ENCODE data around the gene ORAI2. TPM values are rescaled to one million over a fixed set of nuclear protein-coding genes. Genes with fewer than 3 reads are reported as not detected.

Gene ORAI2
- total RNA-seq, 4 donors from 2014 or later: 4.4 to 18.6 (median 7.7) TPM

GRCh38 chr7:102412548-102412947 lies 20.8 kb upstream of the ORAI2 start:
- H3K27ac ChIP-seq: no peak overlapping the region
- no peak for DNase-seq (ENCODE audit: low spot score in 2 of 2)
- peaks cover 0 to 4% (median 0%) of the 10 kb centered on the region in 4 donors for H3K9me3 ChIP-seq
- no peak overlapping the region for H3K4me3 ChIP-seq
- H3K36me3 ChIP-seq: peaks cover 3 to 99% (median 8%) of the 10 kb centered on the region in 3 donors
- H3K4me1 ChIP-seq: peaks cover 0 to 9% (median 2%) of the 10 kb centered on the region in 4 donors
- WGBS, 2 donors: 59 to 74% methylated on average over 6 of the region's 6 CpGs
- no peak for TF ChIP-seq EP300 (IDR thresholded peaks at IDR 0.05)
- TF ChIP-seq CTCF (IDR thresholded peaks at IDR 0.05): peak in 2 of 5 experiments; percentile 23 to 28
- no peak for TF ChIP-seq POLR2A (IDR thresholded peaks at IDR 0.05)
- H3K27me3 ChIP-seq: no peaks in the 10 kb centered on the region

- H3K36me3 ChIP-seq: peaks cover 3 to 98% (median 8%) of the 10 kb centered on the region in 3 donors
- DNase-seq (ENCODE audit: low spot score in 2 of 2): no peak
- H3K4me3 ChIP-seq: no peak overlapping the region
- no peak overlapping the region for H3K27ac ChIP-seq
- H3K4me1 ChIP-seq: peaks cover 0 to 9% (median 2%) of the 10 kb centered on the region in 4 donors
- peaks cover 0 to 4% (median 0%) of the 10 kb centered on the region in 4 donors for H3K9me3 ChIP-seq
- no peaks in the 10 kb centered on the region for H3K27me3 ChIP-seq
- 77 to 84% methylated on average over 5 of the region's 5 CpGs for WGBS, 2 donors
- TF ChIP-seq EP300 (IDR thresholded peaks at IDR 0.05): no peak
- no peak for TF ChIP-seq POLR2A (IDR thresholded peaks at IDR 0.05)
- no peak for TF ChIP-seq CTCF (IDR thresholded peaks at IDR 0.05)
Observed at GRCh38 chr7:102413091-102413490, 20.3 kb upstream of the ORAI2 start.

GRCh38 chr7:102413611-102414010 lies 19.8 kb upstream of the ORAI2 start:
- H3K4me1 ChIP-seq: peaks cover 0 to 9% (median 2%) of the 10 kb centered on the region in 4 donors
- WGBS, 2 donors: 93 to 98% methylated on average over 4 of the region's 4 CpGs
- DNase-seq (ENCODE audit: low spot score in 2 of 2): no peak
- no peaks in the 10 kb centered on the region for H3K27me3 ChIP-seq
- H3K9me3 ChIP-seq: peaks cover 0 to 4% (median 0%) of the 10 kb centered on the region in 4 donors
- no peak overlapping the region for H3K27ac ChIP-seq
- no peak for TF ChIP-seq EP300 (IDR thresholded peaks at IDR 0.05)
- TF ChIP-seq POLR2A (IDR thresholded peaks at IDR 0.05): no peak
- no peak for TF ChIP-seq CTCF (IDR thresholded peaks at IDR 0.05)
- H3K36me3 ChIP-seq: peaks cover 3 to 98% (median 8%) of the 10 kb centered on the region in 3 donors
- H3K4me3 ChIP-seq: no peak overlapping the region

GRCh38 chr7:102415685-102416225 lies 17.6 kb upstream of the ORAI2 start:
- WGBS, 2 donors: 89 to 90% methylated on average over 12 of the region's 12 CpGs
- Histone ChIP-seq H3K4me1 (peaks cover 0 to 9% (median 2%) of the 10 kb centered on the region in 4 donors), H3K9me3 (no peaks in the 10 kb centered on the region), H3K27ac (peak overlapping the region in 1 of 4 donors; percentile 63), H3K27me3 (no peaks in the 10 kb centered on the region), H3K36me3 (peaks cover 3 to 94% (median 9%) of the 10 kb centered on the region in 3 donors), H3K4me3 (no peak overlapping the region)
- DNase-seq (ENCODE audit: low spot score in 2 of 2): no peak
- TF ChIP-seq EP300 (IDR thresholded peaks at IDR 0.05): no peak
- no peak for TF ChIP-seq POLR2A (IDR thresholded peaks at IDR 0.05)
- TF ChIP-seq CTCF (IDR thresholded peaks at IDR 0.05): no peak

GRCh38 chr7:102416406-102416805 lies 17.0 kb upstream of the ORAI2 start:
- DNase-seq (ENCODE audit: low spot score in 2 of 2): no peak
- H3K27me3 ChIP-seq: no peaks in the 10 kb centered on the region
- H3K9me3 ChIP-seq: no peaks in the 10 kb centered on the region
- peak overlapping the region in 1 of 4 donors; percentile 63 for H3K27ac ChIP-seq
- TF ChIP-seq EP300 (IDR thresholded peaks at IDR 0.05) (no peak), POLR2A (IDR thresholded peaks at IDR 0.05) (no peak), CTCF (IDR thresholded peaks at IDR 0.05) (no peak)
- peaks cover 0 to 9% (median 2%) of the 10 kb centered on the region in 4 donors for H3K4me1 ChIP-seq
- no peak overlapping the region for H3K4me3 ChIP-seq
- WGBS, 2 donors: 91 to 95% methylated on average over 6 of the region's 6 CpGs
- H3K36me3 ChIP-seq: peaks cover 3 to 94% (median 7%) of the 10 kb centered on the region in 3 donors

Measured in tibial nerve (tissue), 4 donors.